Muscle of leg (tissue), 11 donors: ENCODE measurements around the gene TBX1. TPM values are rescaled to one million over a fixed set of nuclear protein-coding genes. Genes with fewer than 3 reads are reported as not detected.

Experiments
- DNase-seq: peaks from one replicate; pipeline ENCODE4 v3.0.0; 2013
- H3K27ac ChIP-seq: one replicate; pipeline ENCODE4 v1.5.1; 2013; ENCODE audit warnings: mild to moderate bottlenecking, low read length, control low read depth
- H3K27me3 ChIP-seq: one replicate; pipeline ENCODE4 v1.6.1; 2013; ENCODE audit warnings: low read length; ENCODE audit not compliant: control insufficient read depth, insufficient read depth
- H3K36me3 ChIP-seq: one replicate; pipeline ENCODE4 v1.6.1; 2013; ENCODE audit warnings: low read length; ENCODE audit not compliant: control insufficient read depth, insufficient read depth
- H3K4me1 ChIP-seq: one replicate; pipeline ENCODE4 v1.6.1; 2013; ENCODE audit warnings: low read length; ENCODE audit not compliant: control insufficient read depth, insufficient read depth
- H3K4me3 ChIP-seq: one replicate; pipeline ENCODE4 v1.5.1; 2013; ENCODE audit warnings: low read length, control low read depth
- H3K9me3 ChIP-seq: replicated peaks from 2 replicates; pipeline ENCODE4 v1.6.1; 2013; ENCODE audit warnings: low read depth, low read length; ENCODE audit not compliant: control insufficient read depth
- WGBS: methylation state at CpG from one replicate; pipeline ENCODE4 v1.1.5; 2013; ENCODE audit warnings: missing lambda C conversion rate; ENCODE audit not compliant: insufficient coverage; 5-methylcytosine and 5-hydroxymethylcytosine counted together
- polyA plus RNA-seq, 8 donors: library from polyadenylated mRNA; unstranded; fragments of 120-200 nt; gene quantifications; one replicate each; pipeline versions ENCODE4 v1.2.1 to v1.2.3, GENCODE V29; 2013; ENCODE audit warnings: inconsistent platforms in 1 of 8, low replicate concordance in 1 of 8; ENCODE audit not compliant: insufficient read length in 8 of 8, insufficient read depth in 1 of 8
- total RNA-seq: library from RNA; stranded (reverse); fragments of 120-200 nt; gene quantifications from one replicate; pipeline ENCODE4 v1.2.4, GENCODE V29; 2013

Gene TBX1
- total and polyA plus RNA-seq, 9 donors = 7.2 to 50.3 (median 11.9) TPM

DNA sequence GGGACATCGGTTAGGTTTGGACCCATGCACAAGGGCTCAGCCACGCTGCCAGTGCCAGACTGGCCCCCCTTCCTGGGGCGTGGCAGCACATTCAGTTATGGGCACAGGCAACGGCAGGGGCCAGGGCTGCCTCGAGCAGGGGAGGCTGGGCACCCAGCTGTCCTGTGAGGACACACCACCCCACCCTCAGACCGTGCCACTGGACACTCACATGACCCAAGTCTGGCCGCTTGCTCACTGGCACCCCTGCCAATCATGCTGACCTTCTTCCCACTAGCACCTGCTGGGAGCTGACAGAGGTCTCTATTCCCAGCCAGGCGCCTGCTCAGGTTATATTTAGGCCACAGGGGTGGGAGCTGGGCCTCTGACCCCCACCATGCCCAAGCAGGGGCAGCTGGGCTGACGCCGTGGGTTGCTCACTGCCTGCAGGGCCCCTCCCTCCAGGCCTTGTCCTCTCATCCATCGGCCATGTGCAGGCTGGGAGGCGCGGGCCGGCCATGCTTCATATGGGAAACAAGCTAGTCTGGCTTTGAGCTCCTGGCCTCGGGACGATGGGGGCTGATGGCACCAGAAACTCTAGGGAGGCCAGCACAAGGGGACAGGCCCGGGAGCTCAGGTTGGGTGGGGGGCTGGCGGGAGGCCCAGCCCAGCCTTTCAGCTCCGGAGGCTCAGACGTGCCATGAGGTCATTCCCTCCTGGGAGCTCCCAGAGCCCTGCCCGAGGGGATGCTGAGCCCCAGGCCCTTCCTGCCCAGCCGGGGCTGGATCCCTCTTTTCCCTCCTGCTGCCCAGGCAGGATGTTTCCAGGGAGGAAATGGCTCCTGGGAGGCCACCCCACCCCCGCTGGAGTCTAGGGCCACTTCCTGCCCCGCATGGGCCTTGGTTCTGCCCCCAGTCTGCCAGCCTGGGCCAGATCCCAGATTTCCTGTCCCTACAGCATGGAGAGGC lies 15.2 kb upstream of the TBX1 start:
- Histone ChIP-seq H3K27ac (peak overlapping the region; percentile 92), H3K27me3 (peaks cover 2% of the 10 kb centered on the region), H3K36me3 (no peaks in the 10 kb centered on the region), H3K4me1 (peaks cover 92% of the 10 kb centered on the region), H3K4me3 (no peak overlapping the region), H3K9me3 (no peaks in the 10 kb centered on the region)
- peak; percentile 91 for DNase-seq
- 42% methylated on average over 21 of the region's 24 CpGs for WGBS

DNA sequence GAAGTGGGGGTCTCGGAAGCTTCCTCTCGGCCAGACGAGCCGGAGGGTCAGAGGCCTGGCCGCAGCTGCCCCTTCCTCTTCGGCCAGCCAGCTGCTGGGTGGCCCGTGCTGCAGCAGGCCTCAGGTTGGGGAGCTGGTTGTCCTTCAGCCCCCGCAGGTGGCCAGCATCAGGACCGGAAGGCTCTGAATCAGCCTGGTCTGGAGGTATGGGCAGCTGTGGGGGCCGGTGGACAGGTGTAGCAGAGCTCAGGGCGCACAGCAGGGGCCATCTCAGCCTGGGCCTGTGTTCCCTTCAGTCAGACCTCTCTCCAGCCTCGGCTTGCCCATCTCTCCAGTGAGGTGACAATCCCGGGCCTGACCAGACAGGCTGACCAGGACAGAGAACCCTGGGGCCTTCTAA lies 13.9 kb upstream of the TBX1 start:
- peaks cover 97% of the 10 kb centered on the region for H3K4me1 ChIP-seq
- H3K4me3 ChIP-seq = no peak overlapping the region
- H3K27ac ChIP-seq = no peak overlapping the region
- H3K9me3 ChIP-seq = no peaks in the 10 kb centered on the region
- 75% methylated on average over 12 of the region's 13 CpGs for WGBS
- no peak for DNase-seq
- H3K36me3 ChIP-seq = no peaks in the 10 kb centered on the region
- peaks cover 6% of the 10 kb centered on the region for H3K27me3 ChIP-seq

DNA sequence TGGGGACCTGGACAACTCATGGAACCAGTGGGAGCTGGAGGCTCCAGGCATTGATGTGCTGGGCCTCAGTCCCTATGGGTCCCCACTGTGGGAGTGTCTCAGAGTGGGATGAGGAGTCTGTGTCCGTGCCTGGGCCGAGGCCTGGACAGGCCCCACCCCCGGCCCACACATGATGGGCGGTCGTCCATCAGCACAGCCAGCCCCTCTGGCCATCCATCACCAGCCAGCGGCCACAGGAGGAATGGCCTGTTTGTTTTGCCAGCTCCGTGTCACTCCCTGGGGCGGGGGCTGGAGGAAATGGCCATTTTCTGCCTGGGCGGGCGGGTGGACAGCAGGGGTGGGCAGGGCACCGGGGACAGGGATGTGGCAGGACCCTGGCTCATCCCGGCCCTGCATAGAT lies 13.0 kb upstream of the TBX1 start:
- H3K4me3 ChIP-seq = no peak overlapping the region
- no peak for DNase-seq
- H3K27ac ChIP-seq = no peak overlapping the region
- no peaks in the 10 kb centered on the region for H3K36me3 ChIP-seq
- peaks cover 91% of the 10 kb centered on the region for H3K4me1 ChIP-seq
- H3K9me3 ChIP-seq = no peaks in the 10 kb centered on the region
- 71% methylated on average over 12 of the region's 12 CpGs for WGBS
- H3K27me3 ChIP-seq = peaks cover 11% of the 10 kb centered on the region

DNA sequence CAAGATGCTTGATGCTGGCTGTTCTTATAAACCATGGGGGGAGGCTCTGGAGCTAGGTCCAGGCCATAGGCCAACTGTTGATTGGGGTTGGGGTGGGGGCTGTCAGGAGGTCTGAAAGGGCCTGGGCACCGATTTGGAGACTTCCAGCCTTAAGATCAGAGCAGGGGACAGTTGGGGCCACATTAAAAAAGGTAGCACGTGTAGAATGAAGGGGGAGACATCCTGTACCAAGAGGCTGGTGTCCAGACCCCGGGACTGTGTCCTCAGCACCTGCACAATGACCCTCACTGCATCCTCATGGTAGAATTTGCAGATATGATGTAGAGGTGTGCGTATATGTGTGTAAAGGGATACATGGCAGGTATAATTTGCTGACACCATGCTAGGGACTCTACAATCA lies 12.4 kb upstream of the TBX1 start:
- DNase-seq = no peak
- H3K4me3 ChIP-seq = no peak overlapping the region
- H3K27me3 ChIP-seq = peaks cover 16% of the 10 kb centered on the region
- peaks cover 85% of the 10 kb centered on the region for H3K4me1 ChIP-seq
- H3K36me3 ChIP-seq = no peaks in the 10 kb centered on the region
- H3K27ac ChIP-seq = no peak overlapping the region
- 60% methylated on average over 1 of the region's 4 CpGs for WGBS
- no peaks in the 10 kb centered on the region for H3K9me3 ChIP-seq

DNA sequence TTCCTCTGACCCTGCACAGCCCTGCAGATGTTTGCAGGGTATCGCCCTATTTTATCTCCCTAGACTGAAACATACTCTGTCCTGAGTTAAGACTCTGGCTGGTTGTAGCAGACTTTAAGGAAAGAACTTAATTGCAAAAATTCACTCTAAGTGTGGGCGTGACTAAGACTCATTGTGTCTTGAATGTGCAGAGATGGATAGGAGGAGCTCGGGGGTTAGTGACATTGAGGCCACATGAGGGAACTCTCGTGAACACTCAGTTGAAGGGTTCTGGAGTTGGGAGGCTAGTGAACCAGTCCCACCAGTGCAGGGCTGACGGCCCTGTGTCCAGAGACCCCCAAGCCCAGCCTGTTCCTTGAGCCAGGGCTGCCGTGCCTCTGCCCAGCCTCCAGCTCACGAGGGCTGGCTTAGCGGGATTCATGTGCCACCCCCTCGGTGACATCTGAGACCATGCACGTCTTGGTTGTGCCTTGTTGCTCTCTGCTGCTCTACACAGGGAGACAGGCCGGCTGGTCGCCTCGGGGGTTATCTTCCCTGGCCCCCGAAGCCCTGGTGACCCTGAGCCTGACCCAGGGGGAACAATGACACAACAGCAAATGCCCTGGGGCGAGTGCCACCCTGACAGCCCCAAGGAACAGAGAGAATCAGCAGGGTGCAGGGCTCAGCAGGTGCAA lies 11.4 kb upstream of the TBX1 start:
- no peak overlapping the region for H3K4me3 ChIP-seq
- peaks cover 25% of the 10 kb centered on the region for H3K27me3 ChIP-seq
- no peaks in the 10 kb centered on the region for H3K9me3 ChIP-seq
- H3K27ac ChIP-seq = peak overlapping the region; percentile 78
- H3K4me1 ChIP-seq = peaks cover 79% of the 10 kb centered on the region
- H3K36me3 ChIP-seq = no peaks in the 10 kb centered on the region
- 54% methylated on average over 12 of the region's 15 CpGs for WGBS
- DNase-seq = no peak

DNA sequence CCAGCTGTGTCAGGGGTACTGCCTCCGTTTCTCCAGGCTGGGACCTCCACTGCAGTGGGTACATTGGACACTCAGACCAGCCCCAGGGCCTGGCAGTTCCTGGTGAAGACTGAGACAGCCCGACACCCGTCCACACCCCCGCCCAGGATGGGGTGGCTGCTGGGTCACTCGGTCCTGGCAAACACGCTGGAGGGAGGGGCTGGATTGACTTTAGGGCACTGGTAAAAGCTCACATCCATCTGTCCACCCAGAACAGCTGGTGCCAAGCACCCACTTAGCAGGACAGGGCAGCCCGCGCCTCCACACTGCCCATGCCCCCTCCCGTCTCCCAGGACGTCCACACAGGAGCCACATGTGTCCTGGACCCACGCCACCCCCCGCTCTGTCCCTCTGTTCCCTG lies 10.7 kb upstream of the TBX1 start:
- Histone ChIP-seq H3K9me3 (no peaks in the 10 kb centered on the region), H3K27me3 (peaks cover 33% of the 10 kb centered on the region), H3K36me3 (no peaks in the 10 kb centered on the region), H3K27ac (peak overlapping the region; percentile 78), H3K4me3 (no peak overlapping the region), H3K4me1 (peaks cover 79% of the 10 kb centered on the region)
- 64% methylated on average over 3 of the region's 12 CpGs for WGBS
- DNase-seq = peak; percentile 65

DNA sequence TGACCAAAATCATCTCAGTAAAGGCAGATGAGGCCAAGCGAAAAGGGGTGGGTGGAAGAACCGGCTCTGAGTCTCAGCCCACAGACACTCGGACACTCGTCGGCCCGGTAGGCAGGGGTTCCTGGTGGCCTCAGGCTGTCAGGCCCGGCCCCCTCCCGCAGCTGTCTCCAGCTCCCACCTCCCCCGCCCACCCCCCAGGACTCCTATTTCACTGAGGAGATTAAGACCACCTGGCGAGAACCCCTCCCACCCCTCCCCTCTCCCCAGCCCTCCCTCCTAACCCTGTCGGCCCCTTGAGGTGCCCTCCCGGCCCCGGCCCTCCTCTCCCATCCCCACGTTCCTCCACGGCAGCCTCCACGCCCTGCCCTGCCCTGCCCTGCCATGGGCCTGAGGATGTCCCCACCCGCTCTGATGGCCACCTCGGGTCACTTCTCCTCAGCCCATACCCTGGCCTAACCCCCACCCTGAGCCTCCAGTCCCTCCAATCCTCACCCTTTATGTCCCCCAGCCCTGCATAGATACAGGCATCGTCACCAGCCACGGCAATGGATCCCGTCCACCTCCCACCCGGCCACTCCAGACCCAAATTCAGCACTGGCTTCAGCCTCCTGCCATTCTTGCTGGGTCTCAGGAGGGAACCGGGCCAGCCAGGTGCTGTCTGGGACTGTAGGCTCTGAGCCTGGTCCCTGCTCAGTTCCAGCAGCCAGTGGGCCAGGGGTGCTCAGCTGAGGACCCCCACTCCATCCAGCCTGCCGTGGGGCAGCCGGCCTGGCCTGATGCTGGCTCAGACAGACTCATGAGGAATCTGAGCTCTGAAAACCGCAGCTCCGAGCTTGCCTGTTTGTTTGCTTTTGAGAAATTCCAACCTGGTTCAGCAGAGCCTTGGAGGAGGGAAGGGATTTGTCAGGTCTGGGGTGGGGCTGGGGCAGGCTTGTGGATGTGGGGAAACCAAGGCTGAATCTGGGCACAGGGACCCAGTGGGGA lies 9.8 kb upstream of the TBX1 start:
- Histone ChIP-seq H3K27ac (peak overlapping the region; percentile 78), H3K9me3 (no peaks in the 10 kb centered on the region), H3K4me1 (peaks cover 78% of the 10 kb centered on the region), H3K27me3 (peaks cover 42% of the 10 kb centered on the region), H3K4me3 (no peak overlapping the region), H3K36me3 (no peaks in the 10 kb centered on the region)
- 45% methylated on average over 17 of the region's 27 CpGs for WGBS
- DNase-seq = no peak

DNA sequence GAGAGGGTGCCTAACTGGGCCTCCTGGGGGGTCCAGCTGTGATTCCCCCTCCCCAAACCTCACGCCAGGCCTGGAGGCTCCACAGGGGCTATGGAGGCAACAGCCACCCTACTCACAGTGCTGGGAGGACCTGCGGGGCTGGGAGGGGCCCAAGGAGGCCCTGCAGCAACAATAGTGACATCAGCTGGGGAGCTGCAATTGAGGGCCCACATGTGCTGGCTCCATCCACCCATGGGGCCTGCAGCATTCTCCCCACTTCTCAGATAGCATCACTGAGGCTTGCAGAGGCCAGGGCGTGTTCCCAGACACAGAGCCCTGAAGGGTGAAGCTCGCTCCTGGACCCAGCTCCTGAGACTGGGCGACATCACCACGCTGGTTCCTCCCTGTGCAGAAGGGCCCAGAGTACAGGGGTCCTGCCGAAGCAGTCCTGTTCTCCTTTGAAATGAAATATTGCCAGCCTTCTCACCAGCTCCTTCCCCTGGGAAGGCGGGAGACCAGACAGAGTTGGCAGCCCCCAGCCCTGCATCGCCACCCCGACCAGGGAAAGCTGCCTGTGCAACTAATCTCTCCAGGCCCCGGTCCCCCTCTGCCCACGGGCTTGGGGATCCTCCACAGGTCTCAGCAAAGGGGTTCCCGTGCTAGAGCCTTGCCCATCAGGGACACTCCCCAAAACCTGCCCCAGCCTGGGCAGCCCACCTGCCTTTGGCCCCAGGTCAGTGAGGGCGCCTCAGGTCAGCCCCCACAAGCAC lies 8.9 kb upstream of the TBX1 start:
- H3K4me3 ChIP-seq = no peak overlapping the region
- WGBS = 75% methylated on average over 10 of the region's 14 CpGs
- no peaks in the 10 kb centered on the region for H3K36me3 ChIP-seq
- H3K9me3 ChIP-seq = no peaks in the 10 kb centered on the region
- H3K4me1 ChIP-seq = peaks cover 76% of the 10 kb centered on the region
- DNase-seq = no peak
- no peak overlapping the region for H3K27ac ChIP-seq
- H3K27me3 ChIP-seq = peaks cover 51% of the 10 kb centered on the region

DNA sequence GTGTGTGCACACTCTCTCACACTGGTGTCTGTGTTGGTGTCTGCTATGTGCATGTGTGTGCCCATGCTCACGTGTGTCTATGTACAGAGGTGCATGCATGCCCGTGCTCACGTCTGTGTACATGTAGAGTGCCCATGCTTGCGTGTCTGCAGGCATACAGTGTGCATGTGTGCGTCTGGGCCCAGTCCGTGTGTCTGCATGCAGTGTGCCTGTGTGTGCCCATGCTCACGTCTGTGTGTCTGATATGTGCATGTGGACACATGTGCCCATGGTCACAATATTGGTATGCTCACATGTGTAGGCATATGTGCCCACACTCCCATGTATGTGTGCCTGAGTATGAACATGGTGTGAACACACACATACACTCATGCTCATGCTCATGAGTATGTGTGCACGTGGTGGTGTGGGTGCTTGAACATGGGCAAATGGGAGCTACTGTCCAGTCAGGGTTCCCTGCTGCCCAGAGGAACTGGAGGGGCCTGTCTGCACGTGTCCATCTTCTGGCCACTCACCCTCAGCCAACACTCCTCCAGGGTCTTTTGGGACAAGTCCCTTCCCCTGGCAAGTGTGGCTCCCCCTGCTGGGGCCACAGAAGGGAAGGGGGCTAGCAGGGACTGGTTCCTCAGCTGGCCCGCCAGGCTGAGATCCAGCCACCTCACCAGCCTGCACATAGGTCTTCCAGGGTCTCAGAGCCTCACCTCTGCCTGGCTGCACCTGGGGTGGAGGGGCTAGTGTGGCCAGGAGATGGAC lies 7.3 kb upstream of the TBX1 start:
- peaks cover 66% of the 10 kb centered on the region for H3K27me3 ChIP-seq
- H3K4me1 ChIP-seq = peaks cover 67% of the 10 kb centered on the region
- no peaks in the 10 kb centered on the region for H3K9me3 ChIP-seq
- H3K27ac ChIP-seq = no peak overlapping the region
- no peaks in the 10 kb centered on the region for H3K36me3 ChIP-seq
- DNase-seq = no peak
- 92% methylated on average over 6 of the region's 10 CpGs for WGBS
- H3K4me3 ChIP-seq = no peak overlapping the region
